ENCODE measurements around the gene SPRTN. TPM values are rescaled to one million over a fixed set of nuclear protein-coding genes. Genes with fewer than 3 reads are reported as not detected.
A peak's percentile ranks its signal among the peaks of the same experiment; 100 is the strongest.
"Not testable (repeated sequence)": the region's sequence is repeated elsewhere in the genome, so short reads cannot be mapped to it uniquely, and the experiment has no call there.

The SPRTN gene
- total RNA-seq, 1 donor from 2014 or later, result 22.3 TPM

GRCh38 chr1:231337043-231337471 lies 1.0 kb upstream of the SPRTN start:
- DNase-seq, result no peak

GRCh38 chr1:231337472-231338269 lies 422 bp upstream of the SPRTN start, which contains the start of gene EXOC8:
Gene EXOC8, minus strand, starts transcription at chr1:231337852. Its CDS starts 107 bp downstream, at chr1:231337745.
- peak; percentile 98 for DNase-seq

GRCh38 chr1:231340328-231341013 lies 2.4 kb downstream of the SPRTN start:
- DNase-seq, result no peak

GRCh38 chr1:231347961-231348360 lies 9.9 kb downstream of the SPRTN start:
- DNase-seq, result no peak

GRCh38 chr1:231348442-231348841 lies 10.3 kb downstream of the SPRTN start:
- DNase-seq, result no peak

GRCh38 chr1:231348856-231349255 lies 10.8 kb downstream of the SPRTN start:
- DNase-seq, result not testable (repeated sequence)

GRCh38 chr1:231351816-231352215 lies 13.7 kb downstream of the SPRTN start:
- DNase-seq, result peak; percentile 95

- DNase-seq, result no peak
Observed at GRCh38 chr1:231353086-231353485, 15.0 kb downstream of the SPRTN start.

- no peak for DNase-seq
Observed at GRCh38 chr1:231354330-231355020, 16.4 kb downstream of the SPRTN start.

GRCh38 chr1:231355171-231355570 lies 17.1 kb downstream of the SPRTN start:
- DNase-seq, result no peak

- no peak for DNase-seq
Observed at GRCh38 chr1:231357187-231357772, 19.2 kb downstream of the SPRTN start.

- peak; percentile 85 for DNase-seq
Observed at GRCh38 chr1:231357831-231358354, 19.8 kb downstream of the SPRTN start.

GRCh38 chr1:231359113-231359512 lies 21.0 kb downstream of the SPRTN start:
- DNase-seq, result no peak

GRCh38 chr1:231362325-231362724 lies 24.2 kb downstream of the SPRTN start:
- no peak for DNase-seq

GRCh38 chr1:231363624-231364023 lies 25.5 kb downstream of the SPRTN start:
- no peak for DNase-seq

GRCh38 chr1:231364192-231364591 lies 26.1 kb downstream of the SPRTN start:
- DNase-seq, result no peak

GRCh38 chr1:231369282-231369681 lies 31.2 kb downstream of the SPRTN start:
- no peak for DNase-seq

GRCh38 chr1:231372501-231372900 lies 34.4 kb downstream of the SPRTN start:
- DNase-seq, result no peak

- DNase-seq, result no peak
Observed at GRCh38 chr1:231374394-231374793, 36.3 kb downstream of the SPRTN start.

- peak; percentile 58 for DNase-seq
Observed at GRCh38 chr1:231376101-231376500, 38.0 kb downstream of the SPRTN start.

- peak; percentile 31 for DNase-seq
Observed at GRCh38 chr1:231376875-231377549, 38.9 kb downstream of the SPRTN start.

- DNase-seq, result no peak
Observed at GRCh38 chr1:231381729-231382128, 43.6 kb downstream of the SPRTN start.

Data from dermis blood vessel endothelial cell (primary cell).